Left ventricle myocardium inferior (tissue), 1 donor: Measurements from ENCODE around the gene PARD3. TPM values are rescaled to one million over a fixed set of nuclear protein-coding genes. Genes with fewer than 3 reads are reported as not detected.

Experiments
- DNase-seq: peaks from one replicate; pipeline ENCODE4 v3.0.0-alpha.2; 2020
- H3K27ac ChIP-seq: fragments of 200-600 bp; replicated peaks from 2 replicates; pipeline ENCODE4 v1.8.0; 2021
- H3K27me3 ChIP-seq: fragments of 200-600 bp; 2 replicates; pipeline ENCODE4 v1.8.0; 2021; ENCODE audit warnings: low read depth
- H3K36me3 ChIP-seq: fragments of 200-600 bp; 2 replicates; pipeline ENCODE4 v1.8.0; 2021
- H3K4me1 ChIP-seq: fragments of 200-600 bp; 2 replicates; pipeline ENCODE4 v1.8.0; 2021
- H3K4me3 ChIP-seq: fragments of 200-600 bp; 2 replicates; pipeline ENCODE4 v1.8.0; 2021; ENCODE audit warnings: mild to moderate bottlenecking, moderate library complexity
- H3K9me3 ChIP-seq: fragments of 200-600 bp; replicated peaks from 2 replicates; pipeline ENCODE4 v1.8.0; 2021
- CTCF ChIP-seq: fragments of 200-600 bp; IDR thresholded peaks from 2 replicates; pipeline ENCODE4 v1.8.0; 2021; ENCODE audit warnings: antibody characterized with exemption, mild to moderate bottlenecking, borderline replicate concordance
- intact Hi-C: fragments of 100-400 bp; cut with micrococcal nuclease; formaldehyde crosslinking; loops from one replicate; pipeline ENCODE4 v1.11.0; 2022
- total RNA-seq: library from RNA; stranded (reverse); fragmentation: NEBNext Ultra II Directional; extraction: Animal tissue kit (Norgen Biotek cat#: 25700); gene quantifications from one replicate; pipeline ENCODE4 v1.2.1, GENCODE V29; 2021
- donor health status: DM: no; HTN: yes; CAD: no; lungs with severe emphysema.

Gene PARD3
- total RNA-seq, 1 donor from 2014 or later: 29.6 TPM

GRCh38 chr10:34206935-34207268 is 608.2 kb downstream of the PARD3 start:
- Histone ChIP-seq H3K27ac (no peak overlapping the region), H3K4me1 (no peaks in the 10 kb centered on the region), H3K4me3 (no peak overlapping the region), H3K9me3 (no peaks in the 10 kb centered on the region), H3K36me3 (no peaks in the 10 kb centered on the region), H3K27me3 (no peaks in the 10 kb centered on the region)
- TF ChIP-seq CTCF: no peak
- intact Hi-C loops: no loop called here
- DNase-seq: no peak

GRCh38 chr10:34206078-34206934 is 608.8 kb downstream of the PARD3 start:
- TF ChIP-seq CTCF: no peak
- Histone ChIP-seq H3K27ac (no peak overlapping the region), H3K36me3 (no peaks in the 10 kb centered on the region), H3K9me3 (no peaks in the 10 kb centered on the region), H3K4me3 (no peak overlapping the region), H3K4me1 (no peaks in the 10 kb centered on the region), H3K27me3 (no peaks in the 10 kb centered on the region)
- intact Hi-C loops: no loop called here
- DNase-seq: no peak

GRCh38 chr10:34205452-34205851 is 609.6 kb downstream of the PARD3 start:
- Histone ChIP-seq H3K4me3 (no peak overlapping the region), H3K4me1 (peaks cover 7% of the 10 kb centered on the region), H3K27me3 (no peaks in the 10 kb centered on the region), H3K9me3 (no peaks in the 10 kb centered on the region), H3K36me3 (no peaks in the 10 kb centered on the region), H3K27ac (no peak overlapping the region)
- no peak for DNase-seq
- TF ChIP-seq CTCF: no peak
- intact Hi-C loops: no loop called here

- Histone ChIP-seq H3K4me1 (peaks cover 9% of the 10 kb centered on the region), H3K27ac (no peak overlapping the region), H3K9me3 (no peaks in the 10 kb centered on the region), H3K27me3 (no peaks in the 10 kb centered on the region), H3K36me3 (no peaks in the 10 kb centered on the region), H3K4me3 (no peak overlapping the region)
- no peak for DNase-seq
- intact Hi-C loops: no loop called here
- no peak for TF ChIP-seq CTCF
Measured at GRCh38 chr10:34203966-34204630, 611.0 kb downstream of the PARD3 start.

GRCh38 chr10:34200355-34200901 is 614.7 kb downstream of the PARD3 start:
- Histone ChIP-seq H3K4me3 (no peak overlapping the region), H3K27ac (no peak overlapping the region), H3K27me3 (no peaks in the 10 kb centered on the region), H3K36me3 (no peaks in the 10 kb centered on the region), H3K9me3 (no peaks in the 10 kb centered on the region), H3K4me1 (peaks cover 9% of the 10 kb centered on the region)
- intact Hi-C loops: no loop called here
- TF ChIP-seq CTCF: no peak
- DNase-seq: no peak
